Astrocyte (in vitro differentiated cells and primary cell): ENCODE results near the gene EPHB1. TPM values are rescaled to one million over a fixed set of nuclear protein-coding genes. Genes with fewer than 3 reads are reported as not detected.

ENCODE experiments used
- DNase-seq: peaks from one replicate; pipeline ENCODE4 v3.0.0-alpha.2; 2010; ENCODE audit warnings: low read depth
- FAIRE-seq: peaks from 2 replicates; lab custom pipeline; 2011; peaks lifted over from hg19 to GRCh38; lab: Jason Lieb, UNC
- H2AFZ ChIP-seq: 2 replicates; pipeline ENCODE4 v1.6.0; 2012; ENCODE audit warnings: low read depth, low read length, inconsistent platforms
- H3K27ac ChIP-seq: 2 replicates; pipeline ENCODE4 v1.5.1; 2011; ENCODE audit warnings: low read depth, low read length, inconsistent platforms
- H3K27me3 ChIP-seq: 2 replicates; pipeline ENCODE4 v1.6.0; 2011; ENCODE audit warnings: low read length, inconsistent platforms; ENCODE audit not compliant: insufficient read depth
- H3K36me3 ChIP-seq: 2 replicates; pipeline ENCODE4 v1.5.1; 2011; ENCODE audit warnings: low read length, inconsistent platforms; ENCODE audit not compliant: insufficient read depth
- H3K4me1 ChIP-seq: 2 replicates; pipeline ENCODE4 v1.5.1; 2011; ENCODE audit warnings: low read length, inconsistent platforms; ENCODE audit not compliant: insufficient read depth
- H3K4me2 ChIP-seq: 2 replicates; pipeline ENCODE4 v1.6.0; 2012; ENCODE audit warnings: low read length, inconsistent platforms
- H3K4me3 ChIP-seq: 2 replicates; pipeline ENCODE4 v1.5.1; 2011; ENCODE audit warnings: low read depth, mild to moderate bottlenecking, low read length, inconsistent platforms; ENCODE audit not compliant: insufficient read depth
- H3K79me2 ChIP-seq: 2 replicates; pipeline ENCODE4 v1.6.0; 2012; ENCODE audit warnings: mild to moderate bottlenecking, low read length, inconsistent platforms; ENCODE audit not compliant: insufficient read depth
- H3K9ac ChIP-seq: 2 replicates; pipeline ENCODE4 v1.6.0; 2012; ENCODE audit warnings: mild to moderate bottlenecking, low read length, inconsistent platforms
- H3K9me3 ChIP-seq: 2 replicates; pipeline ENCODE4 v1.5.1; 2012; ENCODE audit warnings: low read depth, mild to moderate bottlenecking, low read length, inconsistent platforms; ENCODE audit not compliant: insufficient read depth
- H4K20me1 ChIP-seq: 2 replicates; pipeline ENCODE4 v1.6.0; 2012; ENCODE audit warnings: low read length, inconsistent platforms; ENCODE audit not compliant: insufficient read depth
- H3K27ac Mint-ChIP-seq: one replicate; pipeline ENCODE4 v1.8.0; 2021; ENCODE audit warnings: mild to moderate bottlenecking, mixed read lengths; ENCODE audit not compliant: unreplicated experiment
- H3K27me3 Mint-ChIP-seq: one replicate; pipeline ENCODE4 v1.8.0; 2021; ENCODE audit warnings: low read depth, mixed read lengths; ENCODE audit not compliant: unreplicated experiment
- H3K36me3 Mint-ChIP-seq: one replicate; pipeline ENCODE4 v1.8.0; 2021; ENCODE audit warnings: low read depth, mixed read lengths; ENCODE audit not compliant: unreplicated experiment
- H3K4me1 Mint-ChIP-seq: one replicate; pipeline ENCODE4 v1.8.0; 2021; ENCODE audit warnings: low read depth, mixed read lengths; ENCODE audit not compliant: unreplicated experiment
- H3K4me3 Mint-ChIP-seq: one replicate; pipeline ENCODE4 v1.8.0; 2021; ENCODE audit warnings: mild to moderate bottlenecking, moderate library complexity, mixed read lengths; ENCODE audit not compliant: unreplicated experiment
- H3K9me3 Mint-ChIP-seq: one replicate; pipeline ENCODE4 v1.8.0; 2021; ENCODE audit warnings: mild to moderate bottlenecking, mixed read lengths; ENCODE audit not compliant: unreplicated experiment
- CTCF ChIP-seq: IDR thresholded peaks from 2 replicates; pipeline ENCODE4 v1.5.1; 2011; ENCODE audit warnings: low read depth, mild to moderate bottlenecking, inconsistent platforms, low read length, moderate library complexity; ENCODE audit not compliant: insufficient read depth
- EZH2 ChIP-seq: IDR thresholded peaks from 2 replicates; pipeline ENCODE4 v1.6.1; 2012; ENCODE audit warnings: mild to moderate bottlenecking, low read length, inconsistent platforms; ENCODE audit not compliant: insufficient read depth
- total RNA-seq: library from RNA; stranded (reverse); gene quantifications from 2 replicates; pipeline ENCODE4 v1.2.1, GENCODE V29; 2021

Gene EPHB1
- total RNA-seq, 1 donor from 2014 or later, result 4.1 TPM

- Mint-ChIP-seq H3K4me1 (no peaks in the 10 kb centered on the region), H3K36me3 (peaks cover under 1% of the 10 kb centered on the region), H3K27me3 (peaks cover 17% of the 10 kb centered on the region), H3K4me3 (no peak overlapping the region), H3K9me3 (no peaks in the 10 kb centered on the region), H3K27ac (no peak overlapping the region)
- Histone ChIP-seq H3K27ac (no peak overlapping the region), H4K20me1 (no peaks in the 10 kb centered on the region), H3K36me3 (no peaks in the 10 kb centered on the region), H3K27me3 (no peaks in the 10 kb centered on the region), H2AFZ (no peak overlapping the region), H3K9ac (no peak overlapping the region), H3K4me2 (no peak overlapping the region), H3K9me3 (no peaks in the 10 kb centered on the region), H3K4me3 (no peak overlapping the region), H3K79me2 (no peaks in the 10 kb centered on the region), H3K4me1 (no peaks in the 10 kb centered on the region)
- DNase-seq, result no peak
- TF ChIP-seq CTCF (no peak), EZH2 (no peak)
- FAIRE-seq, result no peak
These were observed 72.2 kb downstream of the EPHB1 start for GRCh38 chr3:134867277-134867676.

GRCh38 chr3:134869153-134869726, 74.2 kb downstream of the EPHB1 start:
- peaks cover 3% of the 10 kb centered on the region for H3K9me3 Mint-ChIP-seq
- H3K4me3 Mint-ChIP-seq, result no peak overlapping the region
- Histone ChIP-seq H2AFZ (no peak overlapping the region), H3K4me2 (no peak overlapping the region), H3K9ac (no peak overlapping the region), H4K20me1 (no peaks in the 10 kb centered on the region), H3K27ac (no peak overlapping the region), H3K36me3 (no peaks in the 10 kb centered on the region), H3K4me3 (no peak overlapping the region), H3K79me2 (no peaks in the 10 kb centered on the region), H3K27me3 (no peaks in the 10 kb centered on the region), H3K9me3 (no peaks in the 10 kb centered on the region), H3K4me1 (no peaks in the 10 kb centered on the region)
- DNase-seq (no peak), FAIRE-seq (no peak)
- no peaks in the 10 kb centered on the region for H3K4me1 Mint-ChIP-seq
- TF ChIP-seq EZH2 (no peak), CTCF (no peak)
- no peaks in the 10 kb centered on the region for H3K36me3 Mint-ChIP-seq
- H3K27me3 Mint-ChIP-seq, result peaks cover 14% of the 10 kb centered on the region
- H3K27ac Mint-ChIP-seq, result no peak overlapping the region

- Histone ChIP-seq H3K9ac (no peak overlapping the region), H3K4me1 (no peaks in the 10 kb centered on the region), H2AFZ (no peak overlapping the region), H3K27ac (no peak overlapping the region), H3K79me2 (no peaks in the 10 kb centered on the region), H3K9me3 (no peaks in the 10 kb centered on the region), H4K20me1 (no peaks in the 10 kb centered on the region), H3K4me2 (no peak overlapping the region), H3K4me3 (no peak overlapping the region), H3K36me3 (no peaks in the 10 kb centered on the region), H3K27me3 (no peaks in the 10 kb centered on the region)
- Mint-ChIP-seq H3K36me3 (no peaks in the 10 kb centered on the region), H3K4me3 (no peak overlapping the region), H3K27me3 (peaks cover 13% of the 10 kb centered on the region), H3K4me1 (no peaks in the 10 kb centered on the region), H3K27ac (no peak overlapping the region), H3K9me3 (peaks cover 3% of the 10 kb centered on the region)
- TF ChIP-seq EZH2, result no peak
- no peak for TF ChIP-seq CTCF
- DNase-seq, result no peak
- FAIRE-seq, result no peak
These were observed 76.8 kb downstream of the EPHB1 start for GRCh38 chr3:134871818-134872217.
